ENCODE measurements around the gene SLC39A9.

SLC39A9 gene

DNA sequence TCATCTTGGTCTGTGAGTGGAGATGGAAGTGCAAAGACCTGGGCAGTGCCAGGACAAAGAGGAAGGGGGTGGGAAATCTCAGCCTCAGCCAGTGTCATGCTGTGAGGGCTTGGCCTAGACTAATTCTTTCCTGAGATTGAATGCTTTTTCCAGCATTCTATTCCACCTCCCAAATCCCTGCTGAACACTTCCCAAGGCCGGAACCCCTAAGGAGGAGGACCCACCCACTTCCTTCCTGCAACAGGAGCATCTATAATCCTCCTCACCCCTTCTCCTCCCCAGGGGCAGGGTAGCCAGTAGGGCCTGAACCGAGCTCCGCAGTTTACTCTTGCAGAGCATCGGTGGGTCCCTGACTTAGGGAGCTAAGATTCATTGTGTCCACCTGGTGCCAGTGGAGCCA is 89.3 kb downstream of the SLC39A9 start:
- TF ChIP-seq, protein P1, sequence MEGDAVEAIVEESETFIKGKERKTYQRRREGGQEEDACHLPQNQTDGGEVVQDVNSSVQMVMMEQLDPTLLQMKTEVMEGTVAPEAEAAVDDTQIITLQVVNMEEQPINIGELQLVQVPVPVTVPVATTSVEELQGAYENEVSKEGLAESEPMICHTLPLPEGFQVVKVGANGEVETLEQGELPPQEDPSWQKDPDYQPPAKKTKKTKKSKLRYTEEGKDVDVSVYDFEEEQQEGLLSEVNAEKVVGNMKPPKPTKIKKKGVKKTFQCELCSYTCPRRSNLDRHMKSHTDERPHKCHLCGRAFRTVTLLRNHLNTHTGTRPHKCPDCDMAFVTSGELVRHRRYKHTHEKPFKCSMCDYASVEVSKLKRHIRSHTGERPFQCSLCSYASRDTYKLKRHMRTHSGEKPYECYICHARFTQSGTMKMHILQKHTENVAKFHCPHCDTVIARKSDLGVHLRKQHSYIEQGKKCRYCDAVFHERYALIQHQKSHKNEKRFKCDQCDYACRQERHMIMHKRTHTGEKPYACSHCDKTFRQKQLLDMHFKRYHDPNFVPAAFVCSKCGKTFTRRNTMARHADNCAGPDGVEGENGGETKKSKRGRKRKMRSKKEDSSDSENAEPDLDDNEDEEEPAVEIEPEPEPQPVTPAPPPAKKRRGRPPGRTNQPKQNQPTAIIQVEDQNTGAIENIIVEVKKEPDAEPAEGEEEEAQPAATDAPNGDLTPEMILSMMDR (IDR thresholded peaks at IDR 0.05; ENCODE audit: low read depth, low read length, missing control alignments) = no peak
- in situ Hi-C loops (cut with HindIII; ENCODE audit: low sequenced_read_pairs) = no loop called here
- H3K4me3 ChIP-seq (ENCODE audit: low read depth, low read length) = no peak overlapping the region
- no peak for DNase-seq (ENCODE audit: low read depth)

DNA sequence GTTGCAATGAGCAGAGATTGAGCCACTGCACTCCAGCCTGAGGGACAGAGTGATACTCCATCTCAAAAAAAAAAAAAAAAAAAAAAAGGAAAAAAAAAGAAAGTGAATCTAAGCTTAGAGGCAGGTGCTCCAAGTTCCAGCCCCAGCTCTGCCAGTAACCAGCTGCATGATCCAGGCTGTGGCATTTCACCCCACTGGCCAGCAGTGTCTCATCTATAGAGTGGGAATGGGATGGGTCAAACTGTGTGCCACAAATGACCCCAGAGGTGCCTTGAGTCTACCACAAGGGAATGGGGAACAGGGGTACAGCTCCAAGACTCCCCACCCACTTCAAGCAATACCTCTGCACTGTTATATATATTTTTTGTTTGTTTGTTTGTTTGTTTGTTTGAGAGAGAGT is 91.0 kb downstream of the SLC39A9 start:
- in situ Hi-C loops (cut with HindIII; ENCODE audit: low sequenced_read_pairs) = no loop called here
- no peak for DNase-seq (ENCODE audit: low read depth)
- TF ChIP-seq, protein P1 (IDR thresholded peaks at IDR 0.05; ENCODE audit: low read depth, low read length, missing control alignments) = no peak
- H3K4me3 ChIP-seq (ENCODE audit: low read depth, low read length) = no peak overlapping the region

DNA sequence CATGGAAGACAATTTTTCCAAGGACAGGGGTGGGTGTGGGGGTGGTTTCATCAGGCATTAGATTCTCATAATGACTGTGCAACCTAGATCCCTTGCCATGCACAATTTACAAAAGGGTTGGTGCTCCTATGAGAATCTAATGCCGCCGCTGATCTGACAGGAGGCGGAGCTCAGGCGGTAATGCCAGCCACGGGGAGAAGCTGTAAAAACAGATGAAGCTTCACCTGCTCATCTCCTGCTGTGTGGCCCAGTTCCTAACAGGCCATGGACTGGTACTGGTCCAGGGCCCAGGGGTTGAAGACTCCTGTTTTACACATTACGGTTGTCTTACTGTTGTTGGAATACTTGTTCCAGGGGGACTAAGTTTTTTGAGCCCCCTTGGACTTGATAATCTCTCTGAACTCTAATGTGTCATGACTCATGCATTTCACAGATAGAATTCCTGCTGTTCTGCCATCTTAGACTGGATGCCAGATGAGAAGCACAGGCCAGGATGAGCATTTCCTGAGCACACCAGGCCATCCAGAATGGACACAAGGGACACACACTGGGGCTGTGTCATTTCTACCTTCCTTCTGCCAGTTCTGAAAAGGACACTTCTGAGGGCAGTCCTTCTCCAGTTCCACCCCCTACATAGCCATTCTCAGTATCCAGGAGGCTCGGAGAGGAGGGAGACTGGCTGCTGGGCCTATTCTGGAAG is 91.9 kb downstream of the SLC39A9 start:
- TF ChIP-seq, protein P1 (IDR thresholded peaks at IDR 0.05; ENCODE audit: low read depth, low read length, missing control alignments) = no peak
- DNase-seq (ENCODE audit: low read depth) = no peak
- in situ Hi-C loops (cut with HindIII; ENCODE audit: low sequenced_read_pairs) = no loop called here
- no peak overlapping the region for H3K4me3 ChIP-seq (ENCODE audit: low read depth, low read length)

DNA sequence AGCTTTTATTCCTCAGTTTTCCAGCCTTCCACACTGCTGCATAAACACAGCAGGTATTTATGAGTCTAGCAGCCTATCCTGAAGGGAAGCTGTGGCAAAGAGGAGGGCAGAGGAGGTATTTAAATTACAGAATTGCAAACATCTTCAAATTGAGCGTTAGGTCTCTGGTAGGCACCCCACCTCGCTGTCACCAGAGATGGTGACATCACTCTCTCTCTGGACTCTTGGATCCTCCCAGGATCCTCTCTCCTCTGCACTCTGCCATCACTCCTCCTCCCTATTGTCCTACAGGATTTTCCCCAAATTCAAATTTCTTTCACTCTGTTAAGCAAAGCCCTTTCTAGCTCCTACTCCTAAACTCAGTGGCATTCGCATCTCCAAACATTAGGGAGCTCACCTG is 92.7 kb downstream of the SLC39A9 start:
- no peak overlapping the region for H3K4me3 ChIP-seq (ENCODE audit: low read depth, low read length)
- TF ChIP-seq, protein P1 (IDR thresholded peaks at IDR 0.05; ENCODE audit: low read depth, low read length, missing control alignments) = no peak
- DNase-seq (ENCODE audit: low read depth) = no peak
- in situ Hi-C loops (cut with HindIII; ENCODE audit: low sequenced_read_pairs) = no loop called here

- no peak for DNase-seq (ENCODE audit: low read depth)
- in situ Hi-C loops (cut with HindIII; ENCODE audit: low sequenced_read_pairs) = no loop called here
- TF ChIP-seq, protein P1 (IDR thresholded peaks at IDR 0.05; ENCODE audit: low read depth, low read length, missing control alignments) = no peak
- H3K4me3 ChIP-seq (ENCODE audit: low read depth, low read length) = no peak overlapping the region
These were observed 94.5 kb downstream of the SLC39A9 start for GRCh38 chr14:69493038-69493437.

DNA sequence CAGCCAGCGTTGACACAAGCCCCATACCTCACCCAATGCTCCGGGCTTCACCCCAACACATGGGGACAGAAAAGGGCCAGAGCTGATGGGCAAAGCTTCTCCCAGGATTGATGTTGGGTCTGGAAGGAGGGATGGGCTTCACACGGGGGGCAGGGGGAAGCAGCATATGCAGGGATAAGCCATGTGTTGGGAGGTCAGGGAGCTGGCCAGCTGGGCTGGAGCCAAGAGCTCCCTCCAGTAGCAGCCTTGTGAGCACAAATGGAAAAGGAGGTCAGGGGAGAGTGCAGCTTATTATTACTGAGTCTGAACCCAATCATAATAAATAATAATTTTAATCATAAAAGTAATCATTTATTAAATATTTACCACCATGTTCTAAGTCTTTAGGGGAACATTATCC is 95.3 kb downstream of the SLC39A9 start:
- DNase-seq (ENCODE audit: low read depth) = no peak
- no peak overlapping the region for H3K4me3 ChIP-seq (ENCODE audit: low read depth, low read length)
- TF ChIP-seq, protein P1 (IDR thresholded peaks at IDR 0.05; ENCODE audit: low read depth, low read length, missing control alignments) = no peak
- in situ Hi-C loops (cut with HindIII; ENCODE audit: low sequenced_read_pairs) = no loop called here
